C1 segment of cervical spinal cord (tissue), 14 donors: Measurements from ENCODE around the gene CD34.

ENCODE experiments used
- DNase-seq, 14 donors: peaks; one replicate each; lab custom pipeline; 2025; lab: John Stamatoyannopoulos, UW

CD34 gene

DNA sequence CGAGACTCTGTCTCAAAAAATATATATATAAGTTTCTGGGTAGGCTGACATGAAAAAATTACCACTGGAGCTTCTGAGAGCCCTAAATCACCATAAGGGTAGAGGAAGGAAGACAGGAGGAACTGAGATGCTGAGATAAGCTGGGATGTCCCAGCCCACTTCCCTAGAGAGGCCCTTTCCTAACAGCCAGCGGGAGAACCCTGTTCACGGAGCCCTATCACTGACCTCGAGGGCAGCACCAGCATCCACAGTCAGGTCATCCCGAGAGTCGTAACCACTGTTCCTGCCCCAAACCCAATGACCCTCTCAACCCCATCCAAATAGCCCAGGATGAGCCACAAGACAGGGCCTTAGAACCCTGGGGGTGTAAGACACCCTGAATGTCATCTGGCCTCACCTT, 77.5 kb downstream of the CD34 start:
- DNase-seq, result no peak

DNA sequence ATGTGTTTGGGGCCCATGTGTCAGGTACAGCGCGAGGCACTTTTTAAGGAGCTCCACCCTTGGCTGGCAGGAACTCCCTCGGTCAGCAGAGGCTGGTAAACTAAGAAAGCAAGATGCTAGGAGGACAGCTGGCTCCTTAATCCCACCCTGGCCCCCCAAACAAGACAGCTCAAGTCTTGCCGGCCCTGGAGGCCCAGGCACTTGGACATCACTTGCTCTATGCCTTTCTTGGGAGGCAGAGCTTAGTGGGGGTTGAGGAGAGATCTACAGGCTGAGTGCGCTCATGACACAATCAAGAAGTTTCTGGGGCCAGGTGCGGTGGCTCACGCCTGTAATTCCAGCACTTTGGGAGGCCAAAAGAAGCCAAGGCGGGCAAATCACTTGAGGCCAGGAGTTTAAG, 78.1 kb downstream of the CD34 start:
- no peak for DNase-seq

DNA sequence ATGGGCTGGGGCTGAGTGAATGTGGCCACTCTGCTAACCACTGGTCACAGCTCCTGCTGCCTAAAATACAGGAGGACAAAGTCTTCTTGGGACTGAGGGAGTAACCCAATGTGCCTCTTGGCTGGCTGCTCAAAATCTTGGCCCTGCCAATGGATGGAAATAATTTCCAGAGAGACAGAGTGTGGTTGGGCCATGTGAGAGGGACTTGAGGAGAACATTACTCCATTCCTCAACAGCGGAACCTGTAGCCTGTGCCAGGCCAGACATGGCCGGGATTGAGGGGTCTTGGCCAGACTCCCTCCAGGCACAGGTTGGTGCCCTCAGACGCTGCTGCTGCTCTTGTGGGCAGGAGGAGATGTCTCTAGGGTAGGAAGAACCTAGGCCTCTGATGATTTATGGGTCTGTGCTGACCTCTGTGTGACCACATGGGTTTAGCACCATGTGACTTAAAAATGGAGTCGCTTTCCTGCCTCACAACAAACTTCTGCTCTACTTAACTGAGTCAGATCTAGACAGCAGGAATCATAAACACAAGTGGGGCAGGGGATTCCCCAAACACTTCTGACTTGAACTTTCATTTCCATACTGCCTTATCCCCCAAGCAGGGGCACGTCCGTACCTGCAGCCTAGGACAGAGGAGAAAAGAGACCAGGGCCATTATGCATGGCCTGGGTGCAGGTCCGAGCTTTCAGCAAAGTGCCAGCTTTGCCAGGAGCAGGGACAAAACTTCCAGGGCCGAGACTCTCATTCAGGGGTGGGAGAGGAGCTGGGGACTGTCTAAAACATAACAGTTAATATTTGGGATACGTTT, 79.2 kb downstream of the CD34 start:
- DNase-seq, result peak in 4 of 14 donors; percentile 32 to 41 (median 34)
